ENCODE results near the gene CENPX. TPM values are rescaled to one million over a fixed set of nuclear protein-coding genes. Genes with fewer than 3 reads are reported as not detected.

The CENPX gene
- total and polyA plus RNA-seq, 8 donors, result 42.9 to 77.7 (median 49.8) TPM

- Histone ChIP-seq H3K36me3 (peaks cover 0 to 92% of the 10 kb centered on the region in 2 donors), H3K27me3 (no peaks in the 10 kb centered on the region), H3K9me3 (no peaks in the 10 kb centered on the region), H3K4me3 (no peak overlapping the region), H3K27ac (no peak overlapping the region), H3K4me1 (peaks cover 6 to 12% of the 10 kb centered on the region in 2 donors)
- ATAC-seq (no peak), DNase-seq (peak in 1 of 4 donors; percentile 50)
- no peak for TF ChIP-seq CTCF (IDR thresholded peaks at IDR 0.05)
- intact Hi-C loops (cut with DNase I), result no loop called here
Observed at GRCh38 chr17:82059272-82060000, 36.8 kb upstream of the CENPX start.

GRCh38 chr17:82058855-82059249, 36.2 kb upstream of the CENPX start:
- no peaks in the 10 kb centered on the region for H3K9me3 ChIP-seq
- no peak overlapping the region for H3K27ac ChIP-seq
- H3K4me3 ChIP-seq, result no peak overlapping the region
- peak in 1 of 4 donors; percentile 44 for DNase-seq
- no peak for TF ChIP-seq CTCF (IDR thresholded peaks at IDR 0.05)
- H3K4me1 ChIP-seq, result peaks cover 1 to 8% of the 10 kb centered on the region in 2 donors
- no peak for ATAC-seq
- no peaks in the 10 kb centered on the region for H3K27me3 ChIP-seq
- intact Hi-C loops (cut with DNase I), result no loop called here
- H3K36me3 ChIP-seq, result peaks cover 0 to 98% of the 10 kb centered on the region in 2 donors

- Histone ChIP-seq H3K27me3 (no peaks in the 10 kb centered on the region), H3K4me1 (peaks cover 0 to 8% of the 10 kb centered on the region in 2 donors), H3K9me3 (no peaks in the 10 kb centered on the region), H3K4me3 (no peak overlapping the region), H3K36me3 (peaks cover 0 to 99% of the 10 kb centered on the region in 2 donors), H3K27ac (no peak overlapping the region)
- intact Hi-C loops (cut with DNase I), result no loop called here
- TF ChIP-seq CTCF (IDR thresholded peaks at IDR 0.05), result no peak
- peak in 1 of 4 donors; percentile 54 for DNase-seq
- no peak for ATAC-seq
Observed at GRCh38 chr17:82058230-82058854, 35.7 kb upstream of the CENPX start.

GRCh38 chr17:82056729-82057621, 34.3 kb upstream of the CENPX start:
- no peaks in the 10 kb centered on the region for H3K27me3 ChIP-seq
- peaks cover 9 to 20% of the 10 kb centered on the region in 2 donors for H3K4me1 ChIP-seq
- no peaks in the 10 kb centered on the region for H3K9me3 ChIP-seq
- no peak for TF ChIP-seq CTCF (IDR thresholded peaks at IDR 0.05)
- ATAC-seq, result no peak
- intact Hi-C loops (cut with DNase I), result no loop called here
- H3K4me3 ChIP-seq, result no peak overlapping the region
- H3K36me3 ChIP-seq, result peaks cover 0 to 88% of the 10 kb centered on the region in 2 donors
- no peak overlapping the region for H3K27ac ChIP-seq
- peak in 1 of 4 donors; percentile 70 for DNase-seq

Data from left lung (tissue), 10 donors.